ENCODE measurements around the gene AZGP1.
"Not testable (repeated sequence)": the region's sequence is repeated elsewhere in the genome, so short reads cannot be mapped to it uniquely, and the experiment has no call there.

AZGP1 gene

DNA sequence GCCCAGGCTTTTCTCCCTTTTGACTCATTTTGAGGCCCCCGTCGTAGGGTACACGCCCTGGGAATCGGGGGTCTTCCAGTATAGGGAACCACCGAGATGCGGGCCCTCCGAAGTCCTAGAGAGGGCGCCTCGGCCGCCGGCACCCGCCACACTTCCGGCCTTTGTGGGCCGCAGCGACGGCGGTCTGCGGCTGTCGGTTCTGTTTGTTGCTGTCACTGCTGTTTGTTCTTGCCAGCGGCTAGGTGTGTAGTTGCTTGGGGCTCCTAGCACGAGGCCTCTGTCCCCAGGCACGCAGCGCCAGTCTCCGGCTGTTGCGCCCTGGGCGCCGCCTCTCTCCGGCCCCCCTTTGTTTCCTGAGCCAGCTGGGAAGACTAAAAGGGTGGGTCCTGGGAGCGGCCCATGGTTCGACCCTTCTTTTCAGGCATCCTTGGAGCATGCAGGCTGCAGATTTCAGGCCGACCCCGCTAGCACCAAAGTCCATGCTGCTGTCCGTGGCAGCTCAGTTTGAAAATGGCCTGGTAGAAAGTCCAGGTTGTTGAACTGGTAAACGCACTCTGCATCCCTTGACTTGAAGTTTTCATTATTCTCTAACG lies 21.8 kb upstream of the AZGP1 start:
- peak; percentile 27 to 47 for DNase-seq (ENCODE audit: low read depth in 2 of 2)

DNA sequence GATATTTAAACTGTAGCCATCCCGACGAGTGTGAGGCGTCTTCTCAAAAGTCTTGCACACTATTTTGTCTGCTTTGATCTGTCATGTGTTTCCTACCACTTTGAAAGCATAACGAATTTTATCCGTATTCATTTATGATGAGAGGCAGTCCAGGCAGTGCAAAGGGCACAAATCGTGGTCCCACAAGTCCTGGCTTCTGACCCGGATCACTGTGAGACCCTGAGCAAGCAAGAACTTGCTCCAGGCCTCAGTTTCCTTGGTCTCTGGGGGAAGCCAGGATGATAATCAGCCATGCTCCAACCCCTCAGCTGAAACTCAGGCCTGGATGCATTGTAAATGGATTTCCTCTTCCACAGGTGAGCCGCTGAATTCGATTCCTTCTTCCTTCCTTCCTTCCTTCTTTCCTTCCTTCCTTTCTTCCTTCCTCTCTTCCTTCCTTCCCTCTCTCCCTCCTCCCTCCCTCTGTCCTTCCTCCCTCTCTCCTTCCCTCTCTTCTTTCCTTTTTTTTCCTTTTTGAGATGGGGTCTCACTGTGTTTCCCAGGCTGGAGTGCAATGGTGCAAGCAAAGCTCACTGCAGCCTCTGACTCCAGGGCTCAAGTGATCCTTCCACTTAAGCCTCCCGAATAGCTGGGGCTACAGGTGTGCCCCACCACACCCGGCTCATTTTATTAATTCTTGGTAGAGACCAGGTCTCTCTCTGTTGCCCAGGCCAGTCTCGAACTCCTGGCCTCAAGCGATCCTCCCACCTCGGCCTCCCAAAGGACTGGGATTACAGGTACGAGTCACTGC lies 21.1 kb upstream of the AZGP1 start:
- no peak for DNase-seq (ENCODE audit: low read depth in 2 of 2)

DNA sequence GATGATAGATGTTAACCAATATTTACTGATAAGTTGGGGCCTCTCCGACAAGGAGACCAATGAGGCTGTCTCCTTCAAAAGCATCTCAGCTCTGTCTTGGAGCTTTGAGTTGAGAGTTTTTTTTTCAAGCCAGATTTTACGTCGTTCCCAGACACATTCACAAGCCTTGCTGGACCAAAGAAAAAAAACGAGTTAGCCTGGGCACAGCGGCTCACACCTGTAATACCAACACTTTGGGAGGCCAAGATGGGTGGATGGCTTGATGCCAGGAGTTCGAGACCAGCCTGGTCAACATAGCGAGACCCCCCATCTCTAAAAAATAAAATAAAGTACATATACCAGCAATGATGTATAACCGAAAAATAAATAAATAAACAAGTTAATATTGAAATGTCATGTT lies 19.0 kb upstream of the AZGP1 start:
- no peak for DNase-seq (ENCODE audit: low read depth in 2 of 2)

DNA sequence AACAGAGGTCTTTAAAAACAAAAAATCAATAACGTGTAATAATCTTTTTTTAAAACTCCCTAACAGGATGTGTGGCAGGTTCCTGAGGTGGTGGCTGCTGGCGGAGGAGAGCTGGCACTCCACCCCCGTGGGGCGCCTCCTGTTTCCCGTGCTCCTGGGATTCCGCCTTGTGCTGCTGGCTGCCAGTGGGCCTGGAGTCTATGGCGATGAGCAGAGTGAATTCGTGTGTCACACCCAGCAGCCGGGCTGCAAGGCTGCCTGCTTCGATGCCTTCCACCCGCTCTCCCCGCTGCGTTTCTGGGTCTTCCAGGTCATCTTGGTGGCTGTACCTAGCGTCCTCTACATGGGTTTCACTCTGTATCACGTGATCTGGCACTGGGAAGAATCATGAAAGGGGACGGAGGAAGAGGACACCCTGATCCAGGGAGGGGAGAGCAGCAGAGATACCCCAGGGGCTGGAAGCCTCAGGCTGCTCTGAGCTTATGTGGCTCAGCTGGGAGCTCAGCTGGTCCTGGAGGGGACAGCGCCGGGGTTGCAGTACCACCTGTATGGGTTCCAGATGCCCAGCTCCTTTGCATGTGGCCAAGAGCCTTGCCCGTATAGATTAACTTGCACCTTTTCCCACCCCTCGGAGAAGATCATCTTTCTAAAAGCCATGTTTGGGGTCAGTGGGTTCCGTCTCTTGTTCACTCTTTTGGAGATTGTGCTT lies 16.7 kb upstream of the AZGP1 start:
- no peak for DNase-seq (ENCODE audit: low read depth in 2 of 2)

DNA sequence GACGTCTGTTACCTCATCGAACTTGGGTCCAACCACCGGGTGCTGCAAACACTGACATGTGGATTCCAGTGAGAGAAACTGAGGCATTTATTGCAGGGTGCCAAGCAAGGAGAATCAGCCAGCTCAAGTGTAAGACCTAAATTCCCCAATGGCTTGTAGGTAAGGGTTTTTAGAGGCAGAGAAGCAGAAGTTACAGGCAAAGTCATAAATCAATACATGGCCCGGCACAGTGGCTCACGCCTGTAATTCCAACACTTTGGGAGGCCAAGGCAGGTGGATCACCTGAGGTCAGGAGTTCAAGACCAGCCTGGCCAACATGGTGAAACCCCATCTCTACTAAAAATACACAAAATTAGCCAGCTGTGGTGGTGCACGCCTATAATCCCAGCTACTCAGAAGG lies 15.7 kb upstream of the AZGP1 start:
- DNase-seq (ENCODE audit: low read depth in 2 of 2), result not testable (repeated sequence)

DNA sequence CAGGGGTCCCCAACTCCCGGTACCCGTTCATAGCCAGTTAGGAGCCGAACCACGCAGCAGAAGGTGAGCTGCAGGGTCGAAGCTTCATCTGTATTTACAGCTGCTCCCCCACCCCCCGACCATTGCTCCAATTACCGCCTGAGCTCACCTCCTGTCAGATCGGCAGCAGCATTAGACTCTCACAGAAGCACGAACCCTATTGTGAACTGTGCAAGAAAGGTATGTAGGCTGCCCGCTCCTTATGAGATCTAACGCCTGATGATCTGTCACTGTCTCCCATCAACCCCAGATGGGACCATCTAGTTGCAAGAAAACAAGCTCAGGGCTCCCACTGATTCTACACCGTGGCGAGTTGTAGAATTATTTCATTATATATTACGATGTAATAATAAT lies 14.6 kb upstream of the AZGP1 start:
- no peak for DNase-seq (ENCODE audit: low read depth in 2 of 2)

DNA sequence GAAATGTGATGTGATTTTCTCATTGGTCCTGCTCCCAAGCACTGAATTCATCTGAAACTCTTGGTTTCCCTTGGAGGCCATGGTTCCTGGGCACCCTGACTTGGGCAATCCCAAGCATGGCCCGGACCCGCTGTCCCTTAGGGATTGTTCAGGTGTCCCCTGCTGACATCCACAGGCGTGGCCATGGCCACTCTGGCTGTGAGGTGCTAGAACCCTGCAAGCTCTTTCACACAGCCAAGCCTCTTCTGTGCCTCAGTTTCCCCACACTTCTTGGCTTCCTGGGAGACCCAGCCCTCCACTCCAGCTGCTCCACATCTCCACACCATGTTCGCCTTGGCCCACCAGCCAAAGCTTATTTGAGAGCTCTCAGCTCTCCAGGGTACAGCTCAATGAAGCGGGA lies 12.0 kb upstream of the AZGP1 start:
- DNase-seq (ENCODE audit: low read depth in 2 of 2), result no peak

DNA sequence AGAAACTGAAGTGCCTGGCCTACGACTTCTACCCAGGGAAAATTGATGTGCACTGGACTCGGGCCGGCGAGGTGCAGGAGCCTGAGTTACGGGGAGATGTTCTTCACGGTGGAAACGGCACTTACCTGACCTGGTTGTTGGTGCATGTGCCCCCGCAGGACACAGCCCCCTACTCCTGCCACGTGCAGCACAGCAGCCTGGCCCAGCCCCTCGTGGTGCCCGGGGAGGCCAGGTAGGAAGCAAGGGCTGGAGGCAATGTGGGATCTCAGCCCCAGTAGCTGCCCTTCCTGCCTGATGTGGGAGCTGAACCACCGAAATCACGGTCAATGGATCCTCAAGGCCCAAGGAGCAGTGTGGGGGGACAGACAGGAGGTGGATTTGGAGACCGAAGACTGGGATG lies 11.5 kb upstream of the AZGP1 start:
- DNase-seq (ENCODE audit: low read depth in 2 of 2), result not testable (repeated sequence)

DNA sequence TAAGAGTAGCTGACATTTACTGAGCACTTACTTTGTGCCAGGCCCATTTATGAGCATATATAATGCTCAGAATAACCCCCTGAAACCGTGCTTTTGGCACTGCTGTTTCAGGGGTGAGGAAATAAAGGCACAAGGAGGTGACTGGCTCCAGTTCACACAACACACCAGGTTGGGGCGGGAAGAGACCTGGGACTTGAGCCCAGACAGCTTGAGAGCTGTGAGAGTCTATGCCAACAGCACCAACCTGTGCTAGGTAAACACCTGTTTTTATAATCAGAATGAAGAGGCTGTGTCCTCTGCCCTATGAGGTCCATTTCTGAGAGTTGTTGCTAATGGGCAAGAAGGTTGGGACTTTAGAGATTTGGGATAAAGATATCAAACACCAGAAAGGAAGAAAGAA lies 8.8 kb upstream of the AZGP1 start:
- no peak for DNase-seq (ENCODE audit: low read depth in 2 of 2)

DNA sequence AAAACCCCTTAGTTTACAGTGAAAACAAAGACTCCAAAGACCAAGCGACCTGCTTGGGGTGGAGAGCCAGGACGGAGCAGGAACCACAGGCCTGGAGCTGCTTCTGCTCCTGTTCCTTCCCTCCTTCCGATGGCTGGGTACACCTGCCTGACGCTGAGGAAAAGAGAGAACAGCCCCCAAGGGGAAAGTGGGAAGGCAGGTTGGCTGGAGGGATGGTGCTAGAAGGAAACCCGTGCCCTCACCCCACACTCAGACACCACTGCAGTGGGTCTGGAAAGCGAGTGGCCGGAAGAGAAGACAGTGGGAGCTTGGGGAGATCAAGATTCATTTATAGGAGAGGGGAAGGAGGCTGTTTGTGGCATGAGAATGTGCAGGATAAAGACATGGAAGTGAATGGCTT lies 5.2 kb upstream of the AZGP1 start:
- DNase-seq (ENCODE audit: low read depth in 2 of 2), result not testable (repeated sequence)

DNA sequence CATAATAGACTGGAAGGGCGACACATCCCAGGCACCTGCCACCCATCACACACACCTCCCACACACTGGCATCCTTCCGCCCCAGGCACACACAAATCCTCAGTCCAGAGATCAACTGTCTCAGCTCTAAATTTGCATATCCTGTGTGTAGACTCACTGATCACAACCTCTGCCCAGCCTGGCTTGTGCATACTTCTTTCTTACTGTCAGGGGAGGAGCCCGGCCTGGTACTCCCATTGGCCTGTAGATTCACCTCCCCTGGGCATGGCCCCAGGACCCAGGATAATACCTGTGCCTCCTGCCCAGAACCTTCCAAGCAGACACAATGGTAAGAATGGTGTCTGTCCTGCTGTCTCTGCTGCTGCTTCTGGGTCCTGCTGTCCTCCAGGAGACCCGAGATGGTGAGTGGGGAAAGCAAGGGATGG lies 4.6 kb upstream of the AZGP1 start:
- not testable (repeated sequence) for DNase-seq (ENCODE audit: low read depth in 2 of 2)

DNA sequence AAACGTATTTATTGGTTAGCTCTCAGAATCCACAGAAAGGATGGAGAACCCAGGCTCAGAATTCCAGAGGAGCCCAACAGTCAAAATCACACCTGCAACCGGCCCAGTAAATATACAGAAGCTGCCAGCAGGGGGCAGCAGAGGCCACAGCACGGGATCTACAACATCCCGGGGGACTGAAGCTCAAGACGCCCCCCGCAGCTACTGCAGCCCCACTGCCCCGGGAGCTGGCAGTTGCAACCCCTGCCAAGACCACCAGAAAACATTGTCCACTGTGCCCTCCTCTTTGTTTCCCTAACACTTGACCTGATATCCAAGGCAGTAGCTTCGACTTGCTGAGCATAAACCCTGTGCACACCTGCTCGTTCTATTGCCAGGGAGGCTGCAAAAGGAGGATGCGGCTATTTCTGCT lies 4.0 kb upstream of the AZGP1 start:
- peak; percentile 21 to 40 for DNase-seq (ENCODE audit: low read depth in 2 of 2)

DNA sequence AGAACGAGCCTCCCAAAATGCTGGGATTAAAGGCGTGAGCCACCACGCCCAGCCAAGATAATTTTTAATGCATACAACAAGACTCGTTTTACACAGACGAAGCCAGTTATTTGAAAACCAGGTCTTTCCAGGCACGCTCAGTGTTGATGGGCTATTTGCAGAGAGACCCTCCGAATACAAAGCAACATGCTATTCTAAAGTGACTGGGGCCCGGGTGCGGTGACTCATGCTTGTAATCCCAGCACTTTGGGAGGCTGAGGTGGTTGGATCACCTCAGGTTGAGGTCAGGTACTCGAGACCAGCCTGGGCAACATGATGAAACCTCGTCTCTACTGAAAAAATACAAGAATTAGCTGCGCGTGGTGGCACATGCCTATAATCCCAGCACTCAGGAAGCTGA lies 795 bp upstream of the AZGP1 start:
- no peak for DNase-seq (ENCODE audit: low read depth in 2 of 2)

DNA sequence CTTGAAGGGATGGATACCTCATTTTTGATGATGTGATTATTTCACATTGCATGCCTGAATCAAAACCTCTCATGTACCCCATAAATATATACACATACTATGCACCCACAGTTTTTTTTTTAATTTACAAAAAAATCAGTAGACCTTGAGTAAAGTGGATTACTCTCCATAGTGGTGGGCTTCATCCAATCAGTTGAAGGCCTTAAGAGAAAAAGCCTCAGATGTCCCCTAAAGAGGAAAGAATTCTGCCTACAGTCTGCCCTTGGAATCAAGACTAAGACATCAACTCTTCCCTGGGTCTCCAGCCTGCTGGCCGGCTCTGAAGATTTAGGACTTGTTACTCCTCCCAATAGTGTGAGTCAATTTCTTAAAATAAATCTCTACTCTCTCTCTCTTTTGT lies 1.1 kb downstream of the AZGP1 start:
- no peak for DNase-seq (ENCODE audit: low read depth in 2 of 2)

DNA sequence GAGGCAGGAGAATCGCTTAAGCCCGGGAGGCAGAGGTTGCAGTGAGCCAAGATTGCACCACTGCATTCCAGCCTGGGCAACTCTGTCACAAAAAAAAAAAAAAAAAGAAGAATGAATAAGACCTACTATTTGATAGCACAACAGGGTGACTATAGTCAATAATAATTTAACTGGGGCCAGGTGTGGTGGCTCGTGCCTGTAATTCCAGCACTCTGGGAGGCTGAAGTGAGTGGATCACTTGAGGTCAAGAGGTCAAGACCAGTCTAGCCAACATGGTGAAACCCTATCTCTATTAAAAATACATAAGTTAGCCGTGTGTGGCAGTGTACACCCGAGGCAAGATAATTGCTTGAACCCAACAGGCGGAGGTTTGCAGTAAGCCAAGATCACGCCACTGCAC lies 2.0 kb downstream of the AZGP1 start:
- DNase-seq (ENCODE audit: low read depth in 2 of 2), result not testable (repeated sequence)

DNA sequence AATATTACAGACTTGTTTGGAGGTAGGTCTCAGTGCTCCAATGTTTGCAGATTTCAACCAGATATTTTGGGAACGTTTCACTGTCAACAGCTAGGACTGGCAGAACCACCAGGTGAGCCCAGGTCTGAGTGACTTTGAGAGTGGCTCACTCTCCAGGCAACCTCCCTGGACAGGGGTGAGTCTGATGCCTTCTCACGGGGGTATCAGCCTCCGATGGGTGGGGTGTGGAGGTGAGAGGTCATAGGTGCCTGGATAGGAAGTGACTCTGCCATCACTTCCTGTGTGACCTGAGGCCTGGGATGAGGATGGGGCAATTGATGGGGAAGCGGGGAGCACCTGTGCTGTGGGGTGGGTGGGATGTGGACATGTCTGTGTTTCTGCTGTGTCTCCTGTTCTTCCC lies 4.6 kb downstream of the AZGP1 start:
- DNase-seq (ENCODE audit: low read depth in 2 of 2), result no peak

DNA sequence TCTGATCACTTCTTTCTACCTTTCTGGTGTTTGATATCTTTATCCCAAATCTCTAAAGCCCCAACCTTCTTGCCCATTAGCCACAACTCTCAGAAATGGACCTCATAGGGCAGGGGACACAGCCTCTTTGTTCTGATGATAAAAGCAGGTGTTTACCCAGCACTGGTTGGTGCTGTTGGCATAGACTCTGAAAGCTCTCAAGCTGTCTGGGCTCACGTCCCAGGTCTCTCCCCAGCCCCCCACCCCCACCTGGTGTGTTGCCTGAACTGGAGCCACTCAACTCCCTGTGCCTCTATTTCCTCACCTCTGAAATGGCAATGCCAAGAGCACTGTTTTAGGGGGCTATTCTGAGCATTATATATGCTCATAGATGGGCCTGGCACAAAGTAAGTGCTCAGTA lies 6.0 kb downstream of the AZGP1 start:
- DNase-seq (ENCODE audit: low read depth in 2 of 2), result not testable (repeated sequence)

DNA sequence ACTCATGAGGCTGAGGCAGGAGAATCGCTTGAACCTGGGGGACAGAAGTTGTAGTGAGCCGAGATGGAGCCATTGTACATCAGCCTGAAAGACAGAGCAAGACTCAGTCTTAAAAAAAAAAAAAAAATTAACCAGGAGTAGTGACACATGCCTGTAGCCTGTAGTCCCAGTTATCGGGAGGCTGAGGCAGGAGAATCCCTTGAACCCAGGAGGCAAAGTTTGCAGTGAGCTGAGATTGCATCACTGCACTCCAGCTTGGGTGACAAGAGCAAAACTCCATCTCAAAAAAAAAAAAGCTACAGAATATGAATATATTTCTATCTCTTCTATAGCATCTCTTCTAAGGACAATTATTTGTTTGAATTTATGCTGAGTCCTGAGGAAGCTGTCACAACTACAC lies 6.5 kb downstream of the AZGP1 start:
- no peak for DNase-seq (ENCODE audit: low read depth in 2 of 2)

DNA sequence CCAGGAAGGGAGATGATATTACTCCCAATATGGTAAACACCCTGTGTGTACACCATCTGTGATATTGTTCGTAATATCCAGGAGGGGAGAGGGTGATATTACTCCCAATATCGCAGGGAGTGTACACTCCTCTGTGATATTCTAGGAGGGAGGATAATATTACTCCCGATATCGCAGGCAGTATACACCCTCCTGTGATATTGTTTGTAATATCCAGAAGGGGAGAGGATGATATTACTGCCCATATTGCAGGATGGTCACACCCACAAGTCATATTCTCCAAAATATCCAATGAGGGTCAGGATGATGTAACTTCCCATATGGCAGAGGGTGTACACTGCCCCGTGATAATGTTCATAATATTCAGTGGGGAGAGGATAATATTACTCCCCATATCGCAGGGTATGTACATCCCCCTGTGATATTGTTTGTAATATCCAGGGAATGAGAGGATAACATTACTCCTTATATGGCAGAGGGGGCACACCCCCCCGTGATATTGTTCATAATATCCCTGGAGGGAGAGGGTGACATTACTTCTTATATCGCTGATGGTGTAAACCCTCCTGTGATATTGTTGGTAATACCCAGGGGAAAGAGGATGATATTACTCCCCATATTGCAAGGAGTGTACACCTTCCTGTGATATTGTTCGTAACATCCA lies 17.1 kb downstream of the AZGP1 start:
- no peak for DNase-seq (ENCODE audit: low read depth in 2 of 2)

DNA sequence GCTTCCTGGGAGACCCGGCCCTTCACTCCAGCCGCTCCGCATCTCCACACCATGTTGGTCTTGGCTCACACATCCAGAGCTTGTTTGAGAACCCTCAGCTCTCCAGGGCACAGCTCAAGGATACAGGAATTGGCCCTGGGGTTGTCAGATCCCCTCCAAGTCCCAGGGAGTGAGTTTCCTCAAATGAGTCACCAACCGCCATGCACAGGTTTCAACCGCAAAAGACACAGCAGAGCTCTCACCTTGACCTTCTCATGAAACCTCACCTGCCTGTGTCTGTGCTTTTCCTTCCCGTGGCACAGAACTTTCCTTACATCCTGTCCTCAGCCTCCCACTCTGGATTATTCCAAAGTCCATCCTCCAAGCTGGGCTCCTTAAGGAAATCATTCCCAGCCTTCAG lies 20.6 kb downstream of the AZGP1 start:
- no peak for DNase-seq (ENCODE audit: low read depth in 2 of 2)

DNA sequence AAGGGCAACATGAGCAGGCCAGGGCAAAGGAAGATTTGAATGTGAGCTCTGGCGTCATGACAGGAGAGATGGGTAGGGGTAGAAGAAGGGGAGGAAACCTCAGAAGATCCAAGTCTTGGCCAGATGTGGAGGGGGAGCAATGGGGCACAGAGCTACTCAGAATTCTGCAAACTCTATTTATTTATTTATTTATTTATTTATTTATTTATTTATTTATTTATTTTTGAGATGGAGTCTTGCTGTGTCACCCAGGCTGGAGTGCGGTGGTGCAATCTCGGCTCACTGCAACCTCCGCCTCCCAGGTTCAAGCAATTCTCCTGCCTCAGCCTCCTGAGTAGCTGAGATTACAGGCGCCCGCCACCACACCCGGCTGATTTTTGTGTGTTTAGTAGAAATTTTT lies 21.2 kb downstream of the AZGP1 start:
- DNase-seq (ENCODE audit: low read depth in 2 of 2), result not testable (repeated sequence)

DNA sequence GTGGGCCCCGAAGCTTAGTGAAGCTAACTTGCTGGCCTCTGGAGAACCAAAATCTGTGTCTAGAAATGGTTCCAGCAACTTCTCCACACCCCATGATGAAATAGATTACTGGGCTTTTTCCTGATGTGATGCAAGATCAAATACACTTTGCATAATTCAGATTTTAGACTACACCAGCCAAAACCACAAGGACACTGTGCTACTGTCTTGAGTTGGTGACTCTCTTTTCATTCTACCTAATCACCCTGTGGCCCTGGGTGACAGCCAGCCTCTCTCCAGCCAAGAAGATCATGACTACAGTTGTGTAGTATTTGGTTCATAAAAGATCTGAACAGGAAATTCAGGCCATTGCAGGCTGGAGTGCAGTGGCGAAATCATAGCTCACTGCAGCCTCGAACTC lies 22.2 kb downstream of the AZGP1 start:
- no peak for DNase-seq (ENCODE audit: low read depth in 2 of 2)
